Panc1 (cell line): ENCODE results near the gene SEC62. TPM values are rescaled to one million over a fixed set of nuclear protein-coding genes. Genes with fewer than 3 reads are reported as not detected.

Experiments used
- ATAC-seq: fragments of 200-7000 bp; cut with Tn5 transposase; 2 replicates; pipeline ENCODE4 v1.9.1; 2020; ENCODE audit warnings: mild to moderate bottlenecking, moderate library complexity
- BruUV-seq: library from RNA; stranded (reverse); fragments of 400-500 nt; replicated peaks from 2 replicates; lab custom pipeline; 2021; lab: Mats Ljungman, UMichigan
- CTCF ChIA-PET: fragments of 300-600 bp; sonication (Branson Sonifier 250); formaldehyde crosslinking; loops from one replicate; lab custom pipeline; 2022; ENCODE audit warnings: antibody characterized with exemption; lab: Charles Lee
- POLR2A ChIA-PET: fragments of 300-600 bp; sonication (Branson Sonifier 250); formaldehyde crosslinking; loops from one replicate; lab custom pipeline; 2022; ENCODE audit warnings: antibody characterized with exemption; lab: Charles Lee
- DNase-seq: peaks from one replicate; pipeline ENCODE4 v3.0.0-alpha.2; 2010; ENCODE audit warnings: low read depth, low spot score
- H3K27ac ChIP-seq: 2 replicates; pipeline ENCODE4 v1.5.1; 2011; ENCODE audit warnings: mild to moderate bottlenecking, low read length, inconsistent platforms
- H3K27me3 ChIP-seq: fragments of 200-500 bp; sonication (Bioruptor generic); 2 replicates; pipeline ENCODE4 v1.6.0; 2014; ENCODE audit warnings: low read length, inconsistent platforms; ENCODE audit not compliant: control insufficient read depth, insufficient read depth
- H3K36me3 ChIP-seq: fragments of 200-500 bp; sonication (Bioruptor generic); 2 replicates; pipeline ENCODE4 v1.5.1; 2014; ENCODE audit warnings: inconsistent platforms, mild to moderate bottlenecking, low read length, moderate library complexity; ENCODE audit not compliant: control insufficient read depth, insufficient read depth
- H3K4me1 ChIP-seq: 2 replicates; pipeline ENCODE4 v1.5.1; 2011; ENCODE audit warnings: inconsistent platforms, mild to moderate bottlenecking, low read length, moderate library complexity; ENCODE audit not compliant: control insufficient read depth, insufficient read depth
- H3K4me3 ChIP-seq, 2 experiments: 2 replicates each; pipeline ENCODE4 v1.5.1; 2011 to 2012; ENCODE audit warnings: low read depth in 2 of 2, low read length in 2 of 2, mild to moderate bottlenecking in 2 of 2, inconsistent platforms in 1 of 2, moderate library complexity in 1 of 2
- H3K9me3 ChIP-seq: fragments of 200-500 bp; sonication (Bioruptor generic); 2 replicates; pipeline ENCODE4 v1.5.1; 2014; ENCODE audit warnings: low read depth, mild to moderate bottlenecking, inconsistent platforms, low read length, moderate library complexity; ENCODE audit not compliant: control insufficient read depth, insufficient read depth
- POLR2AphosphoS5 ChIP-seq: IDR thresholded peaks from 2 replicates; pipeline ENCODE4 v1.6.1; 2012; ENCODE audit warnings: mild to moderate bottlenecking, low read depth, low read length, moderate library complexity
- SIN3A ChIP-seq: IDR thresholded peaks from 2 replicates; pipeline ENCODE4 v1.6.1; 2012; ENCODE audit warnings: low read depth, mild to moderate bottlenecking, low read length, moderate library complexity, borderline replicate concordance; ENCODE audit not compliant: insufficient read depth
- TCF7L2 ChIP-seq: IDR thresholded peaks from 2 replicates; pipeline ENCODE4 v1.6.1; 2011; ENCODE audit warnings: mild to moderate bottlenecking, low read depth, low read length, inconsistent platforms
- in situ Hi-C: cut with HindIII; loops from 2 replicates; pipeline ENCODE4 v1.10.0; 2016; ENCODE audit warnings: low sequenced_read_pairs, low pct_unique_long_range_greater_than_20kb
- intact Hi-C: fragments of 100-400 bp; cut with micrococcal nuclease; formaldehyde crosslinking; loops from one replicate; pipeline ENCODE4 v1.10.0; 2022; ENCODE audit not compliant: unreplicated experiment
- total RNA-seq: library from RNA; stranded (reverse); gene quantifications from one replicate; pipeline ENCODE4 v1.2.1, GENCODE V29; 2021; ENCODE audit not compliant: unreplicated experiment
- TF ChIP-seq, protein P1 (sequence below), 2 experiments: IDR thresholded peaks; 2 replicates each; pipeline ENCODE4 v1.6.1; 2011 to 2012; ENCODE audit warnings: low read depth in 2 of 2, control low read depth in 1 of 2, low read length in 1 of 2, mild to moderate bottlenecking in 1 of 2, moderate library complexity in 1 of 2; ENCODE audit not compliant: insufficient read depth in 1 of 2
- TF ChIP-seq, protein P2 (sequence below): fragments of 450-650 bp; IDR thresholded peaks from 2 replicates; pipeline ENCODE4 v1.5.1; 2017; ENCODE audit warnings: mild to moderate bottlenecking

The SEC62 gene
- total RNA-seq, 1 experiment from 2014 or later = 89.9 TPM

DNA sequence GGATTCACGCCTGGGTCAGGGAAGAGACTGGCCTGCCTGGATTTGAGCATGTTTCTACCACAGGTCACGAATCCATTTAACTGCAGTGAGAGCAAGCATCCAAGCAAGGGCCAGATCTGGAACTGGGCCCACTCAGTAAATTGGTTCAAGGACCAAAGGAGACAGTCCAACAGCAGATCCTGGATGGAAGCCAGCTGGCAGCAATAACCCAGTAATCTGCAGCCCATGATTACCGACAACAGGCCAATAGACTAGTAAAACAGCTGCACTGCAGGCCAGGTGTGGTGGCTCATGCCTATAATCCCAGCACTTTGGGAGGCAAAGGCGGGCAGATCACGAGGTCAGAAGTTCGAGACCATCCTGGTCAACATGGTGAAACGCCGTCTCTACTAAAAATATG, 43.4 kb upstream of the SEC62 start:
- TF ChIP-seq, protein P1, sequence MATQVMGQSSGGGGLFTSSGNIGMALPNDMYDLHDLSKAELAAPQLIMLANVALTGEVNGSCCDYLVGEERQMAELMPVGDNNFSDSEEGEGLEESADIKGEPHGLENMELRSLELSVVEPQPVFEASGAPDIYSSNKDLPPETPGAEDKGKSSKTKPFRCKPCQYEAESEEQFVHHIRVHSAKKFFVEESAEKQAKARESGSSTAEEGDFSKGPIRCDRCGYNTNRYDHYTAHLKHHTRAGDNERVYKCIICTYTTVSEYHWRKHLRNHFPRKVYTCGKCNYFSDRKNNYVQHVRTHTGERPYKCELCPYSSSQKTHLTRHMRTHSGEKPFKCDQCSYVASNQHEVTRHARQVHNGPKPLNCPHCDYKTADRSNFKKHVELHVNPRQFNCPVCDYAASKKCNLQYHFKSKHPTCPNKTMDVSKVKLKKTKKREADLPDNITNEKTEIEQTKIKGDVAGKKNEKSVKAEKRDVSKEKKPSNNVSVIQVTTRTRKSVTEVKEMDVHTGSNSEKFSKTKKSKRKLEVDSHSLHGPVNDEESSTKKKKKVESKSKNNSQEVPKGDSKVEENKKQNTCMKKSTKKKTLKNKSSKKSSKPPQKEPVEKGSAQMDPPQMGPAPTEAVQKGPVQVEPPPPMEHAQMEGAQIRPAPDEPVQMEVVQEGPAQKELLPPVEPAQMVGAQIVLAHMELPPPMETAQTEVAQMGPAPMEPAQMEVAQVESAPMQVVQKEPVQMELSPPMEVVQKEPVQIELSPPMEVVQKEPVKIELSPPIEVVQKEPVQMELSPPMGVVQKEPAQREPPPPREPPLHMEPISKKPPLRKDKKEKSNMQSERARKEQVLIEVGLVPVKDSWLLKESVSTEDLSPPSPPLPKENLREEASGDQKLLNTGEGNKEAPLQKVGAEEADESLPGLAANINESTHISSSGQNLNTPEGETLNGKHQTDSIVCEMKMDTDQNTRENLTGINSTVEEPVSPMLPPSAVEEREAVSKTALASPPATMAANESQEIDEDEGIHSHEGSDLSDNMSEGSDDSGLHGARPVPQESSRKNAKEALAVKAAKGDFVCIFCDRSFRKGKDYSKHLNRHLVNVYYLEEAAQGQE (IDR thresholded peaks at IDR 0.05; ENCODE audit: insufficient read depth in 1 of 2, low read depth in 2 of 2, low read length in 1 of 2) = no peak
- TF ChIP-seq POLR2AphosphoS5 (no peak), SIN3A (no peak), TCF7L2 (no peak)
- TF ChIP-seq, protein P2, sequence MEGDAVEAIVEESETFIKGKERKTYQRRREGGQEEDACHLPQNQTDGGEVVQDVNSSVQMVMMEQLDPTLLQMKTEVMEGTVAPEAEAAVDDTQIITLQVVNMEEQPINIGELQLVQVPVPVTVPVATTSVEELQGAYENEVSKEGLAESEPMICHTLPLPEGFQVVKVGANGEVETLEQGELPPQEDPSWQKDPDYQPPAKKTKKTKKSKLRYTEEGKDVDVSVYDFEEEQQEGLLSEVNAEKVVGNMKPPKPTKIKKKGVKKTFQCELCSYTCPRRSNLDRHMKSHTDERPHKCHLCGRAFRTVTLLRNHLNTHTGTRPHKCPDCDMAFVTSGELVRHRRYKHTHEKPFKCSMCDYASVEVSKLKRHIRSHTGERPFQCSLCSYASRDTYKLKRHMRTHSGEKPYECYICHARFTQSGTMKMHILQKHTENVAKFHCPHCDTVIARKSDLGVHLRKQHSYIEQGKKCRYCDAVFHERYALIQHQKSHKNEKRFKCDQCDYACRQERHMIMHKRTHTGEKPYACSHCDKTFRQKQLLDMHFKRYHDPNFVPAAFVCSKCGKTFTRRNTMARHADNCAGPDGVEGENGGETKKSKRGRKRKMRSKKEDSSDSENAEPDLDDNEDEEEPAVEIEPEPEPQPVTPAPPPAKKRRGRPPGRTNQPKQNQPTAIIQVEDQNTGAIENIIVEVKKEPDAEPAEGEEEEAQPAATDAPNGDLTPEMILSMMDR = no peak
- no peak overlapping the region for H3K27ac ChIP-seq
- H3K4me1 ChIP-seq = no peaks in the 10 kb centered on the region
- in situ Hi-C loops = no loop called here
- H3K27me3 ChIP-seq = 0 out of 2 replicates have a peak, but pooled peaks cover 4% of the 10 kb centered on the region
- no peaks in the 10 kb centered on the region for H3K9me3 ChIP-seq
- ATAC-seq = no peak
- no peak for DNase-seq
- CTCF ChIA-PET = interaction anchor here (0.6 kb wide), 1 partner anchor 746 kb away, joined by 4 read pairs; no protein-coding TSS in a partner anchor
- intact Hi-C loops = no loop called here
- BruUV-seq = no TSS peak
- POLR2A ChIA-PET = no interaction called here
- no peak overlapping the region for H3K4me3 ChIP-seq
- H3K36me3 ChIP-seq = no peaks in the 10 kb centered on the region

DNA sequence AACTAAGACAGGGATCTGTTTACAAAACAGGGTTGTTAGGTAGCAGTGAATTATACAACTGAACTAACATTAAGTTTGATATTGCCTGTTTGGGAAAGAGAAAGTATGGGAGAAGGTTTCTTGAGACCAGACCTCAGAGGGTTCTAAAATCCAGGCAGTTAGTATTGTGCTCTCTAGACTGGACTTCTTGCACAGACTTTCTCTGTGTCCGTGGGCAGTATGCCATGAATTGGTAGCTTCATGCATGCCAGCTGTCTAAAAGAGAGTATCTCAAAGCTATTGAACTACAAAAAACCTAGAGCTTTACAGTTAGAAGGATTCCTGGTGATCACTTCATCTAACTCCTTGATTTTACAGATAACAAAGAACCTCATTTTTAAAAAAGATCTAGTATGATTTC, 42.8 kb upstream of the SEC62 start:
- ChIA-PET CTCF (no interaction called here), POLR2A (no interaction called here)
- Histone ChIP-seq H3K27me3 (peaks cover 4% of the 10 kb centered on the region; the same call in 1 of the 2 replicates), H3K4me1 (no peaks in the 10 kb centered on the region), H3K27ac (no peak overlapping the region), H3K4me3 (no peak overlapping the region), H3K36me3 (no peaks in the 10 kb centered on the region), H3K9me3 (no peaks in the 10 kb centered on the region)
- TF ChIP-seq POLR2AphosphoS5 (no peak), TCF7L2 (no peak), SIN3A (no peak)
- TF ChIP-seq, protein P1 (IDR thresholded peaks at IDR 0.05; ENCODE audit: insufficient read depth in 1 of 2, low read depth in 2 of 2, low read length in 1 of 2) = no peak
- TF ChIP-seq, protein P2 = no peak
- no peak for DNase-seq
- no peak for ATAC-seq
- in situ Hi-C loops (no loop called here), intact Hi-C loops (no loop called here)
- BruUV-seq = no TSS peak
